Measurements from ENCODE around the gene PLA1A.

GRCh38 chr3:119630128-119630879 is 32.6 kb downstream of the PLA1A start:
- TF ChIP-seq YY1 (tag by site-specific recombination; IDR thresholded peaks at IDR 0.05) = no peak
- TF ChIP-seq, protein P1, sequence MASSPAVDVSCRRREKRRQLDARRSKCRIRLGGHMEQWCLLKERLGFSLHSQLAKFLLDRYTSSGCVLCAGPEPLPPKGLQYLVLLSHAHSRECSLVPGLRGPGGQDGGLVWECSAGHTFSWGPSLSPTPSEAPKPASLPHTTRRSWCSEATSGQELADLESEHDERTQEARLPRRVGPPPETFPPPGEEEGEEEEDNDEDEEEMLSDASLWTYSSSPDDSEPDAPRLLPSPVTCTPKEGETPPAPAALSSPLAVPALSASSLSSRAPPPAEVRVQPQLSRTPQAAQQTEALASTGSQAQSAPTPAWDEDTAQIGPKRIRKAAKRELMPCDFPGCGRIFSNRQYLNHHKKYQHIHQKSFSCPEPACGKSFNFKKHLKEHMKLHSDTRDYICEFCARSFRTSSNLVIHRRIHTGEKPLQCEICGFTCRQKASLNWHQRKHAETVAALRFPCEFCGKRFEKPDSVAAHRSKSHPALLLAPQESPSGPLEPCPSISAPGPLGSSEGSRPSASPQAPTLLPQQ (tag by site-specific recombination; IDR thresholded peaks at IDR 0.05) = no peak
- TF ChIP-seq PRDM10 (tag by site-specific recombination; IDR thresholded peaks at IDR 0.05) = no peak
- TF ChIP-seq, protein P2, sequence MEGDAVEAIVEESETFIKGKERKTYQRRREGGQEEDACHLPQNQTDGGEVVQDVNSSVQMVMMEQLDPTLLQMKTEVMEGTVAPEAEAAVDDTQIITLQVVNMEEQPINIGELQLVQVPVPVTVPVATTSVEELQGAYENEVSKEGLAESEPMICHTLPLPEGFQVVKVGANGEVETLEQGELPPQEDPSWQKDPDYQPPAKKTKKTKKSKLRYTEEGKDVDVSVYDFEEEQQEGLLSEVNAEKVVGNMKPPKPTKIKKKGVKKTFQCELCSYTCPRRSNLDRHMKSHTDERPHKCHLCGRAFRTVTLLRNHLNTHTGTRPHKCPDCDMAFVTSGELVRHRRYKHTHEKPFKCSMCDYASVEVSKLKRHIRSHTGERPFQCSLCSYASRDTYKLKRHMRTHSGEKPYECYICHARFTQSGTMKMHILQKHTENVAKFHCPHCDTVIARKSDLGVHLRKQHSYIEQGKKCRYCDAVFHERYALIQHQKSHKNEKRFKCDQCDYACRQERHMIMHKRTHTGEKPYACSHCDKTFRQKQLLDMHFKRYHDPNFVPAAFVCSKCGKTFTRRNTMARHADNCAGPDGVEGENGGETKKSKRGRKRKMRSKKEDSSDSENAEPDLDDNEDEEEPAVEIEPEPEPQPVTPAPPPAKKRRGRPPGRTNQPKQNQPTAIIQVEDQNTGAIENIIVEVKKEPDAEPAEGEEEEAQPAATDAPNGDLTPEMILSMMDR (tag by site-specific recombination; IDR thresholded peaks at IDR 0.05) = no peak
